Measurements from ENCODE around the gene TYSND1. TPM values are rescaled to one million over a fixed set of nuclear protein-coding genes. Genes with fewer than 3 reads are reported as not detected.

Gene TYSND1
- total and polyA plus RNA-seq, 2 of the 13 experiments (the other 11 are each of a cell fraction or from before 2014, with no cell fraction given), result 3.3 to 8.9 TPM

DNA sequence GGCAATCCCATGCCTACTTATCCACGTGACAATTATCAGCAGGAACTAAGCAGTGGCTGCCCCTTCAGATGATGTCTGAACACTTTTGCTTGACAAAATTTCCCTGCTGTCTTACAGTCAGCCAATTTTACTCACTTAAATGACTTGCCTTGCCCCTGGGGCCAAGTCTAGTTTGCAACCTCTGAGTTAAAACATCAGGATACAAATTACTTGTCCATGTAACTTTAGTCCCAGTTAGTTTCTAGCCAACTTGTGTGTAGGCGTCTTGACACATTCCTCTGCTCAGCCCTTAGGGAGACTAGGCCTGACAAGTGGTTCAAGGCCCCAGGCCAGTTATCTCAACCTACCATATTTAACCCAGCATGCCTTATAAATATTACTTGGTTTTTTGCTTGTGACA is 11.6 kb upstream of the TYSND1 start:
- Histone ChIP-seq H3K27ac (ENCODE audit: extremely low read length, insufficient read depth, low read length) (no peak overlapping the region), H3K4me2 (ENCODE audit: low read depth, low read length) (no peak overlapping the region), H4K20me1 (ENCODE audit: insufficient read depth, low read length) (peaks cover 34% of the 10 kb centered on the region), H2AFZ (ENCODE audit: low read length) (no peak overlapping the region), H3K36me3 (replicated peaks in 1 of 2; ENCODE audit: control insufficient read depth in 1 of 2, insufficient read depth in 2 of 2, low read length in 2 of 2) (peaks cover 19 to 74% of the 10 kb centered on the region in 2 experiments), H3K27me3 (ENCODE audit: control insufficient read depth in 1 of 2, insufficient read depth in 2 of 2, low read length in 2 of 2) (no peaks in the 10 kb centered on the region), H3K4me3 (replicated peaks in 1 of 3; ENCODE audit: insufficient read depth in 1 of 3, low read depth in 2 of 3, low read length in 3 of 3) (no peak overlapping the region), H3K79me2 (ENCODE audit: insufficient read depth, low read length) (peaks cover 58% of the 10 kb centered on the region), H3K9me3 (ENCODE audit: low read length) (no peaks in the 10 kb centered on the region), H3K9ac (ENCODE audit: insufficient read depth, low read depth, low read length) (no peak overlapping the region), H3K4me1 (ENCODE audit: insufficient read depth, low read length) (peaks cover 57% of the 10 kb centered on the region)
- 97% methylated on average over 2 of the region's 2 CpGs for WGBS (ENCODE audit: low lambda C conversion rate)
- DNase-seq (ENCODE audit: low spot score) (no peak), FAIRE-seq (no peak), ATAC-seq (no peak)
- no TSS peak for BruUV-seq (replicated peaks)
- in situ Hi-C loops (cut with HindIII; ENCODE audit: extremely low pct_ligation_motif_present, low pct_unique_long_range_greater_than_20kb) (no loop called here), intact Hi-C loops (cut with micrococcal nuclease; ENCODE audit: unreplicated experiment) (no loop called here)
- ChIA-PET POLR2A (interaction anchor here (1.9 to 4.1 kb wide), 2 partner anchors 12 kb away, joined by 6 to 22 read pairs; partner anchors contain the start of genes SAR1A and TYSND1), CTCF (ENCODE audit: low intra/inter-chr PET ratio, low total read pairs) (no interaction called here)
- TF ChIP-seq CREM (IDR thresholded peaks at IDR 0.05) (no peak), CREM (CRISPR knock-in tag; IDR thresholded peaks at IDR 0.05) (no peak), ARNT (IDR thresholded peaks at IDR 0.05) (no peak), ELF3 (CRISPR knock-in tag; IDR thresholded peaks at IDR 0.05) (no peak), TGIF2 (CRISPR knock-in tag; IDR thresholded peaks at IDR 0.05) (no peak), ZBTB8A (CRISPR knock-in tag; IDR thresholded peaks at IDR 0.05; ENCODE audit: borderline replicate concordance, low read depth) (no peak), ZNF7 (CRISPR knock-in tag; IDR thresholded peaks at IDR 0.05) (no peak), ZNF598 (CRISPR knock-in tag; IDR thresholded peaks at IDR 0.05; ENCODE audit: borderline replicate concordance) (no peak), PHB2 (IDR thresholded peaks at IDR 0.05; ENCODE audit: partially characterized antibody) (no peak), TSC22D2 (CRISPR knock-in tag; IDR thresholded peaks at IDR 0.05; ENCODE audit: borderline replicate concordance) (no peak), KMT2A (CRISPR knock-in tag; IDR thresholded peaks at IDR 0.05) (no peak), HOXA7 (CRISPR knock-in tag; IDR thresholded peaks at IDR 0.05) (no peak), PHF8 (CRISPR knock-in tag; IDR thresholded peaks at IDR 0.05) (no peak), HNF4A (CRISPR knock-in tag; IDR thresholded peaks at IDR 0.05) (no peak), MED8 (CRISPR knock-in tag; IDR thresholded peaks at IDR 0.05; ENCODE audit: insufficient replicate concordance) (no peak)
- TF ChIP-seq, protein P1, sequence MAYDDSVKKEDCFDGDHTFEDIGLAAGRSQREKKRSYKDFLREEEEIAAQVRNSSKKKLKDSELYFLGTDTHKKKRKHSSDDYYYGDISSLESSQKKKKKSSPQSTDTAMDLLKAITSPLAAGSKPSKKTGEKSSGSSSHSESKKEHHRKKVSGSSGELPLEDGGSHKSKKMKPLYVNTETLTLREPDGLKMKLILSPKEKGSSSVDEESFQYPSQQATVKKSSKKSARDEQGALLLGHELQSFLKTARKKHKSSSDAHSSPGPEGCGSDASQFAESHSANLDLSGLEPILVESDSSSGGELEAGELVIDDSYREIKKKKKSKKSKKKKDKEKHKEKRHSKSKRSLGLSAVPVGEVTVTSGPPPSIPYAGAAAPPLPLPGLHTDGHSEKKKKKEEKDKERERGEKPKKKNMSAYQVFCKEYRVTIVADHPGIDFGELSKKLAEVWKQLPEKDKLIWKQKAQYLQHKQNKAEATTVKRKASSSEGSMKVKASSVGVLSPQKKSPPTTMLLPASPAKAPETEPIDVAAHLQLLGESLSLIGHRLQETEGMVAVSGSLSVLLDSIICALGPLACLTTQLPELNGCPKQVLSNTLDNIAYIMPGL (CRISPR knock-in tag; IDR thresholded peaks at IDR 0.05; ENCODE audit: borderline replicate concordance in 1 of 2, low read depth in 1 of 2), result no peak
- TF ChIP-seq, protein P2, sequence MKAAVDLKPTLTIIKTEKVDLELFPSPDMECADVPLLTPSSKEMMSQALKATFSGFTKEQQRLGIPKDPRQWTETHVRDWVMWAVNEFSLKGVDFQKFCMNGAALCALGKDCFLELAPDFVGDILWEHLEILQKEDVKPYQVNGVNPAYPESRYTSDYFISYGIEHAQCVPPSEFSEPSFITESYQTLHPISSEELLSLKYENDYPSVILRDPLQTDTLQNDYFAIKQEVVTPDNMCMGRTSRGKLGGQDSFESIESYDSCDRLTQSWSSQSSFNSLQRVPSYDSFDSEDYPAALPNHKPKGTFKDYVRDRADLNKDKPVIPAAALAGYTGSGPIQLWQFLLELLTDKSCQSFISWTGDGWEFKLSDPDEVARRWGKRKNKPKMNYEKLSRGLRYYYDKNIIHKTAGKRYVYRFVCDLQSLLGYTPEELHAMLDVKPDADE (CRISPR knock-in tag; IDR thresholded peaks at IDR 0.05), result no peak
- TF ChIP-seq, protein P3, sequence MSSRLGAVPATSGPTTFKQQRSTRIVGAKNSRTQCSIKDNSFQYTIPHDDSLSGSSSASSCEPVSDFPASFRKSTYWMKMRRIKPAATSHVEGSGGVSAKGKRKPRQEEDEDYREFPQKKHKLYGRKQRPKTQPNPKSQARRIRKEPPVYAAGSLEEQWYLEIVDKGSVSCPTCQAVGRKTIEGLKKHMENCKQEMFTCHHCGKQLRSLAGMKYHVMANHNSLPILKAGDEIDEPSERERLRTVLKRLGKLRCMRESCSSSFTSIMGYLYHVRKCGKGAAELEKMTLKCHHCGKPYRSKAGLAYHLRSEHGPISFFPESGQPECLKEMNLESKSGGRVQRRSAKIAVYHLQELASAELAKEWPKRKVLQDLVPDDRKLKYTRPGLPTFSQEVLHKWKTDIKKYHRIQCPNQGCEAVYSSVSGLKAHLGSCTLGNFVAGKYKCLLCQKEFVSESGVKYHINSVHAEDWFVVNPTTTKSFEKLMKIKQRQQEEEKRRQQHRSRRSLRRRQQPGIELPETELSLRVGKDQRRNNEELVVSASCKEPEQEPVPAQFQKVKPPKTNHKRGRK (CRISPR knock-in tag; IDR thresholded peaks at IDR 0.05), result no peak
- TF ChIP-seq, protein P4, sequence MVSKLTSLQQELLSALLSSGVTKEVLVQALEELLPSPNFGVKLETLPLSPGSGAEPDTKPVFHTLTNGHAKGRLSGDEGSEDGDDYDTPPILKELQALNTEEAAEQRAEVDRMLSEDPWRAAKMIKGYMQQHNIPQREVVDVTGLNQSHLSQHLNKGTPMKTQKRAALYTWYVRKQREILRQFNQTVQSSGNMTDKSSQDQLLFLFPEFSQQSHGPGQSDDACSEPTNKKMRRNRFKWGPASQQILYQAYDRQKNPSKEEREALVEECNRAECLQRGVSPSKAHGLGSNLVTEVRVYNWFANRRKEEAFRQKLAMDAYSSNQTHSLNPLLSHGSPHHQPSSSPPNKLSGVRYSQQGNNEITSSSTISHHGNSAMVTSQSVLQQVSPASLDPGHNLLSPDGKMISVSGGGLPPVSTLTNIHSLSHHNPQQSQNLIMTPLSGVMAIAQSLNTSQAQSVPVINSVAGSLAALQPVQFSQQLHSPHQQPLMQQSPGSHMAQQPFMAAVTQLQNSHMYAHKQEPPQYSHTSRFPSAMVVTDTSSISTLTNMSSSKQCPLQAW (CRISPR knock-in tag; IDR thresholded peaks at IDR 0.05), result no peak

Data from HepG2 (cell line).